Urinary bladder (tissue), 4 donors: Measurements from ENCODE around the gene AARSD1. TPM values are rescaled to one million over a fixed set of nuclear protein-coding genes. Genes with fewer than 3 reads are reported as not detected.
"Not testable (repeated sequence)": the region's sequence is repeated elsewhere in the genome, so short reads cannot be mapped to it uniquely, and the experiment has no call there.

Source experiments
- DNase-seq: peaks from one replicate; pipeline ENCODE4 v3.0.0-alpha.2; 2015; ENCODE audit errors: extremely low spot score
- H3K27ac ChIP-seq: one replicate; pipeline ENCODE4 v1.5.1; 2013; ENCODE audit warnings: low read depth, mild to moderate bottlenecking, moderate library complexity
- H3K36me3 ChIP-seq: one replicate; pipeline ENCODE4 v1.6.1; 2013; ENCODE audit warnings: mild to moderate bottlenecking, moderate library complexity; ENCODE audit not compliant: insufficient read depth
- H3K4me1 ChIP-seq: one replicate; pipeline ENCODE4 v1.6.1; 2013; ENCODE audit warnings: mild to moderate bottlenecking, moderate library complexity; ENCODE audit not compliant: insufficient read depth
- H3K4me3 ChIP-seq: one replicate; pipeline ENCODE4 v1.5.1; 2013; ENCODE audit warnings: low read depth, low read length
- WGBS: extraction: QIAGEN DNeasy Blood & Tissue Kit; methylation state at CpG from one replicate; pipeline ENCODE4 v1.1.7; 2013; 5-methylcytosine and 5-hydroxymethylcytosine counted together
- polyA plus RNA-seq: library from polyadenylated mRNA; stranded (reverse); fragments of 200-250 nt; gene quantifications from one replicate; pipeline ENCODE4 v1.2.3, GENCODE V29; 2013
- total RNA-seq: library from RNA; depleted of rRNA; stranded (reverse); fragments of >200 nt; gene quantifications from one replicate; pipeline ENCODE4 v1.2.3, GENCODE V29; 2014
- donor health status: healthy with polysubstance abuse.
- donor health status: healthy.

The AARSD1 gene
- total and polyA plus RNA-seq, 2 donors, result 20.6 to 36.2 TPM

DNA sequence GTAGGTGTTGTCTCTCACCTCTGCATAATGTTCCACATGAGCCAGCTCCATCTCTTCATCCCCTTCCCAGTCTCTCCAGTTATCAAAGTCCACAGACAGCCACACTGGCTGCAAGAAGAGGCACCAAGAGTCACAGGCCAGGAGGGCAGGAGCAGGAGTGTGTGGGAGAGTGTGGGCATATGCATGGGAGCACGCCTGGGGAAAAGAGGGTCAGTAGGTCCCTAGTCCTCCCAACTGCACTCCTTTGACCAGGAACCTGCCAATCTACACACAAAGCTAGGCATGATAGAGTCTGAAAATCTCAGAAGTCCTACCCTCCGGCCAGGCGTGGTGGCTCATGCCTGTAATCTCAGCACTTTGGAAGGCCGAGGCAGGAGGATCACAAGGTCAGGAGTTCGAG is 7.3 kb upstream of the AARSD1 start:
- Histone ChIP-seq H3K36me3 (no peaks in the 10 kb centered on the region), H3K27ac (no peak overlapping the region), H3K4me3 (no peak overlapping the region), H3K4me1 (no peaks in the 10 kb centered on the region)
- no peak for DNase-seq
- 93% methylated on average over 5 of the region's 5 CpGs for WGBS

DNA sequence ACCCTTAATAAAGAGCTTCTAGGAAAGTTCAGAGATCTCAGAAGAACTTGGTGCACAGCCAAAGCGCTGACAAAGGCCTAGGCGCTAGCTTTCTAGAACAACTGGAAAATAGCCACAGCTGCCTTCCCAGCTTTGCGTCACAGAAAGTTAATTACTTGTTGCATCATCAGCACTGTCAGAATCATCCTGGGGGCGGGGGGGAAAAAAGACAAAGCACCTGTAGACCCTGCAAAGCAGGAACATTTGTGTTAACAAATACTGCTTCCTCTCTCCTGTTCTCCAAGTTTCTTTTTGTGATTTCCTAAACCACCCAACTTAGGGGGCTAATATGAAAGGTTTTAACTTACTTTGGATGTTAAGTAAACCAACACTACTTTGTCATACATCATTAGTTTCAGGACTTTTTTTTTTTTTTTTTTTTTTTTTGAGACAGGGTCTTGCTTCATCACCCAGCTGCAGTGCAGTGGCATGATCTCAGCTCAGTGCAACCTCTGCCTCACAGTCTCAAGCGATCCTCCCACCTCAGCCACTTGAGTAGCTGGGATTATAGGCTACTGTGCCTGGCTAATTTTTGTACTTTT is 4.8 kb upstream of the AARSD1 start:
- Histone ChIP-seq H3K4me1 (no peaks in the 10 kb centered on the region), H3K36me3 (no peaks in the 10 kb centered on the region), H3K27ac (no peak overlapping the region), H3K4me3 (no peak overlapping the region)
- DNase-seq, result no peak
- 52% methylated on average over 5 of the region's 5 CpGs for WGBS

DNA sequence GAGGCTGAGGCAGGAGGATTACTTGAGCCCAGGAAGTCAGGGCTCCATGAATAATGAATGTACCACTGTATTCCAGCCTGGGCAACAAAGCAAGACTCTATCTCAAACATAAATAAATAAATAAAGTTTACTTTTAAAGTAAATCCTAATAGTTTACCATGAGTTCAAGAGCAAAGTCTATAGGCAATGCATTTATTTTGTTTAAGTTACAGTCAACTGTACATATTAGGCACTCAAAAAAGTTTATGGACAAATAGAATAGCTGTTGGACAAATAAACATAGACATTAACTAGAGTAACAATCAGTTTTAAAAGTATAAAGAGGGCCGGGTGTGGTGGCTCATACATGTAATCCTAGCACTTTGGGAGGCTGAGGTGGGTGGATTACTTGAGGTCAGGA is 3.7 kb upstream of the AARSD1 start:
- no peak overlapping the region for H3K27ac ChIP-seq
- 68% methylated on average over 1 of the region's 1 CpG for whole genome bisulfite sequencing
- H3K36me3 ChIP-seq, result no peaks in the 10 kb centered on the region
- no peak overlapping the region for H3K4me3 ChIP-seq
- no peaks in the 10 kb centered on the region for H3K4me1 ChIP-seq
- no peak for DNase-seq

DNA sequence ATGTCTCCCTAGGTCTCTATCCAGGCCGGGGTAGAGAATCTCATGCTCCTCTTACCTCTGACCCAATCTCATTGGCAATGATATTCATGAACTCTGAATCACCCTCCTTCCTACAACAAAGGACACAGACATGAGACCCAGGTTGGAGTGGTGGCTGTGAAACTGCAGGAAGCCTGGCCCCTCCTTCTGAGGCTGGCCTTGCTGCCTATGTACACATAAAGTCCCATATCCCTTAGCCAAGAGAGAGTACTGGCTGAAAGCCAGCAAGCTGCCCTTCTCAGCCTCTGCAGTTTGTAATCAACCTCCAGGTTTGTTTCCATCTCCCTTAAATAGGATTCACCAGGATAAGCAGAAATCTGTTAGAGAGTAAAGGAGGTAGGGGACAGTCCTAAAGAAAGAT is 10.6 kb downstream of the AARSD1 start:
- H3K36me3 ChIP-seq, result peaks cover 13% of the 10 kb centered on the region
- H3K4me3 ChIP-seq, result no peak overlapping the region
- WGBS, result 92% methylated on average over 1 of the region's 1 CpG
- DNase-seq, result no peak
- H3K4me1 ChIP-seq, result no peaks in the 10 kb centered on the region
- H3K27ac ChIP-seq, result no peak overlapping the region

DNA sequence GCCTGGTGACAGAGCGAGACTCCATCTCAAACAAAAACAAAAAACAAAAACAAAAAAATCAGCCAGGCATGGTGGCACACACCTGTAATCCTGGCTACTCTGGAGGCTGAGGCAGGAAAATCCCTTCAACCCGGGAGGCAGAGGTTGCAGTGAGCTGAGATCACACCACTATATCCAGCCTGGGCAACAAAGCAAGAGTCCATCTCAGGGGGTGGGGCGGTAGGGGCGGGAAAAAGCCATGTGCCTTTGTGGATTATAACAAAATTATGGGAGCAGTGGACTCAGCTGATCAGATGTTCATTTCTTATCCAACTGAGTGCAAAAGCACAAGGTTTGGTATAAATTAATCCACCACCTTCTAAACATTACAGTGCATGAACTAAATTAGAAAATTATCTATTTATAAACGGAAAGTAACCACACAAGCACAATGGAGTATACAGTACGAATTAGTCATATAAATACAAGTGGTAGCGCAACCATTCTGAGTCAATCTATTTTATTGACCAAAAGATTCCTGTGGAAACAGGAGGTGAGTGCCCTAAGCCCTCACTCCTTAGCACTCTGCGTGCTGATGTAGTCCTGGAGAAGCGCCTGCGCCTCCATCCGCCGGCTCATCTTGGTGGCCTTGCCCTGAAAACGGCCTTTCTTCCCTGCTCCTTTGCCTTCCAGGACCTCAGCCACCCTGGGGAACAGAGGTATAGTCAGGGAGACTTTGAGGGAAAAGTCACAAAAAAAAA is 14.0 kb downstream of the AARSD1 start:
- Histone ChIP-seq H3K27ac (no peak overlapping the region), H3K4me1 (no peaks in the 10 kb centered on the region), H3K36me3 (peaks cover 7% of the 10 kb centered on the region), H3K4me3 (no peak overlapping the region)
- WGBS, result 93% methylated on average over 13 of the region's 13 CpGs
- DNase-seq, result no peak

DNA sequence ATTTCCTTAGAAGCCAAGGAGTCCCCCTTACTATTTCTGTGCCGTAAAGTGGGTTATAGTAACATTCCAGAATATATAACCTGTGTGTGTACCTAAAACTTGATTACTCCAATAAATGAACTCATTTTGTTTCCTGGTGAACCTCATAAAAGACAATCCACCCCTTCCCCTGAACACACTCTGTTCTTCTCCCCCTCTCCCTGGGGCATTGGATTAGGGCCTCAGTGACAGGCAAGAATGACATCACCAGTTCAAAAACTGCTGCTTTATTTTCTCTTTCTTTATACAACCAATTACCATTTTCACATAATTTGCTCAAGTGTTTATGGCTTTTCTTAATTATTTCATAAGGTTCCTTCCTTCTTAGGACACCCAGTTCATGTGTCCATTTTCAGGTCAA is 17.4 kb downstream of the AARSD1 start:
- Histone ChIP-seq H3K36me3 (peaks cover 3% of the 10 kb centered on the region), H3K4me1 (no peaks in the 10 kb centered on the region), H3K27ac (no peak overlapping the region), H3K4me3 (no peak overlapping the region)
- no peak for DNase-seq
- WGBS, result 85% methylated on average over 1 of the region's 1 CpG

DNA sequence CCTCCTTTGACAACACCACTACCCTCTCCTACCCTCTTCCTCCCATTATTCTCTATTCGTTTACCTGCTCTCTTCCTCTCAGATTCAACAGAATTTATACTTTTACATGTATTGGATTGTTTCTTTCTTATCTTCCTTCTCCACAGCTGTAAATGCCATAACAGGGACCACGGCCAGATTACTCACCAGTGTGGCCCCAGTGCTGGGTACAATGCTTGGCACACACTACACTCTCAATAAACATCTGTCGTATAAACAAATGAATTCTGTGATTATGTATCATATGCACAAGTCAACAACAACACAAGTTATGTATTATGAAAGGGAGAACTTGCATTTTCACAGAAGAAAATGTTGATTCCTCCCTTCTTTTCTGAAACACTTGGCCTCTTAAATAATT is 20.0 kb downstream of the AARSD1 start:
- no peak for DNase-seq
- no peak overlapping the region for H3K27ac ChIP-seq

DNA sequence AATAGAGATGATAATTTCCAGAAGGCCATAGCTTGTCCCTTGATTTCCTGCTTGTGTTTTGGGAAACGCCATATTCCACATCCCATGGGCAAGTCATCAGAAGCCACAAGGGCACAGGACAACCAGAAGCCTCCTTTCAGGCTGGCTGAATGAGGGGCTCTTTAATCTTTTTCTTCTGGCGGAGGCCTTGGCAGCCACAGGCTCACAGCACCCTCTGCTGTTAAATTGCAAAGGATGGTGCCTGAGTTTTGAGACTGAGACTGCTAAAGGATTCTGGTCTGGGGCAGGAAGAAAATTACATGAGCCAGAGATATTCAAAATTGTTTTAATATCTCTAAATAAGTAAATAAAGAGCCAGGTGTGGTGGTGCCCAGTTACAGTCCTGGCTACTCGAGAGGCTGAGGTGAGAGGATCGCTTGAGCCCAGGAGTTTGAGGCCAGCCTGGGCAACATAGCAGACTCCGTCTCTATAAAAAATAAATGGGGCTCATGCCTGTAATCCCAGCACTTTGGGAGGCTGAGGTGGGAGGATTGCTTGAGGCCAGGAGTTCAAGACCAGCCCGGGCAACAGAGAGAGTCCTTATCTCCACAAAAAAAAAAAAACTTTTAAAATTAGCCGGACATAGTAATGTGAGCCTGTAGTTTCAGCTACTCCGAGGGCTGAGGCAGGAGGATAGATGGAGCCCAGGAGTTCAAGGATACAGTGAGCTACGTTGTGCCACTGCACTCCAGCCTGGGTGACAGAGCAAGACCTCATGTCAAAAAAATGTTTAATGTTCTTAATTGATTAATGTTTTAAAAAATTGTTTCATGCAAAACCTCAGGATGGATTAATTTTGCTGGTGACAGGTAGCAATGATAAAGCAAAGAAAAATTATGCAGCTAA is 26.3 kb downstream of the AARSD1 start:
- H3K36me3 ChIP-seq, result no peaks in the 10 kb centered on the region
- H3K4me1 ChIP-seq, result no peaks in the 10 kb centered on the region
- no peak overlapping the region for H3K4me3 ChIP-seq
- DNase-seq, result no peak
- no peak overlapping the region for H3K27ac ChIP-seq
- 35% methylated on average over 9 of the region's 9 CpGs for WGBS

More for the DNA sequence above, 20.0 kb downstream of the AARSD1 start:
- Histone ChIP-seq H3K4me3 (no peak overlapping the region), H3K4me1 (no peaks in the 10 kb centered on the region), H3K36me3 (no peaks in the 10 kb centered on the region)
- WGBS, result 32% methylated on average over 3 of the region's 3 CpGs

DNA sequence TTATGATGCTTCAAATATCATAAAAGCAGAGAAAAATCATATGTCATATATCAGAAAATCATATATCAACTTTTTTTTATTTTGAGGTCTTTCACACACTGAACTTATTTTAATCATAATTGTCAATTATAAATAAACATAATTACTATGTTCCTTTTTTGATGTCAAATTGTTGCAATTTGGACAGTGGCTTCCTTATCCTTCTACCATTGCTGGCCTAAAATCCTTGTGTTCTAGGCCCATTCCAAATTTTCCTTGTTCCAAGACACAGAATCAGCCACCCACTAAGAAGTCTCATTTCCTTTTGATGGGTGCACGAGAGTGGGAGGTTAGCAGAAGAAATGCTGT is 34.8 kb downstream of the AARSD1 start:
- DNase-seq, result no peak

DNA sequence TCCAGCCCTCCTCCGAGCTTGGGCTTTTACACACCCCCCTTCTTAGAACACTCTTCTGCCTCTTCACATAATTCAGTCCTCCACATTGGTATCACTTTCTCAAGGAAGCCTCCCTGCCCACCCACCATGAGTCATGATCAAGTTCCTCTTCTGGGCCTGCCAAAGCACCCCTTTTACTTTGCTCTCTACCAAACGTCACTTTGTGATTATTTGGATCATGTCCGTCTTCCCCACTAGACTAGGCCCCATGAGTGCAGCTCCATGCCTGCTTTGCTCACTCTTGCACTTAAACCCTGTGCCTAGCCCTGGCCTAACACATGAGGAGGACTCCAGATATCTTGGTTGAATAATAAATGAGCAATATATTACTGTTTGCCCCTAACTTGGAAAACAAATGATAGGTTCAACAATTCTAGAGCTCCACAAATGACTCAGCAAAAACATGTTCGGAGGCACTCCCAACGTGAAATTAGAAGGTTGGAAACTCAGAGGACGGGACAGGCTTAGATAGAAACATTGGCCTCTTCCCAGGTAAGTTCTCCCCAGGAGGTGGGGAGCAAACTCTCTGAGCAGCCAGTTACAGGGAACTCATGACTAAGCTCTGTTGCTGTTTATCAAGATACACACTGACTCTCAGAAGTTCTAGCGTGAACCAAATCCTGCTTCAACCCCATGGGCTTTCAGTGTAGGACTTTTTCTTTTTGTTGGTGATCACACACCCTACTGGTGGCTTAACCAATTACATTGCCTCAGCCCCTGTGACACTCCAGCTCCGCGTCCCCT is 35.3 kb downstream of the AARSD1 start:
- H3K4me3 ChIP-seq, result no peak overlapping the region
- H3K36me3 ChIP-seq, result no peaks in the 10 kb centered on the region
- peak overlapping the region; percentile 78 for H3K27ac ChIP-seq
- 23% methylated on average over 9 of the region's 9 CpGs for WGBS
- H3K4me1 ChIP-seq, result no peaks in the 10 kb centered on the region
- DNase-seq, result peak; percentile 42

More for the DNA sequence above, 34.8 kb downstream of the AARSD1 start:
- WGBS, result 91% methylated on average over 1 of the region's 1 CpG
- no peak overlapping the region for H3K4me3 ChIP-seq
- H3K27ac ChIP-seq, result no peak overlapping the region
- H3K4me1 ChIP-seq, result no peaks in the 10 kb centered on the region
- no peaks in the 10 kb centered on the region for H3K36me3 ChIP-seq

DNA sequence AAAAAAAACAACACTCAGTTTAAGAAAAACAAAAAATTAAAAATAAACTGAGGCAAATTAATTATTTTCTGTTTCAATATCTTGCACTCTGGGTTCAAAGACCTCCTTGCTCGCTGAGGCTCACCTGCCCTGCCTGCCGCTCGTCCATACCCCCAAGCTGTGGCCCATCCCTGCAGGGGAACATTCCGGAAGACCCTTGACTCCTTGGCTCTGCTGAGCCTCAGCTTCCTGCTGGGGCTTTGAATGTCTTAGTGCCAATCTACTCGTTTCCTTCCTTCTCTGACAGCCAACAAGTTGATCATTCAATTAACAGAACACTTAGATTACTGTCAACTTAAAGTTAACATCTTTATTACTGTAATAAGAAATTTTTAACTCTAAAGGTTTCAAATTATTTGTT is 39.4 kb downstream of the AARSD1 start:
- Histone ChIP-seq H3K36me3 (no peaks in the 10 kb centered on the region), H3K4me1 (no peaks in the 10 kb centered on the region), H3K27ac (no peak overlapping the region), H3K4me3 (no peak overlapping the region)
- 65% methylated on average over 5 of the region's 5 CpGs for WGBS
- DNase-seq, result no peak

DNA sequence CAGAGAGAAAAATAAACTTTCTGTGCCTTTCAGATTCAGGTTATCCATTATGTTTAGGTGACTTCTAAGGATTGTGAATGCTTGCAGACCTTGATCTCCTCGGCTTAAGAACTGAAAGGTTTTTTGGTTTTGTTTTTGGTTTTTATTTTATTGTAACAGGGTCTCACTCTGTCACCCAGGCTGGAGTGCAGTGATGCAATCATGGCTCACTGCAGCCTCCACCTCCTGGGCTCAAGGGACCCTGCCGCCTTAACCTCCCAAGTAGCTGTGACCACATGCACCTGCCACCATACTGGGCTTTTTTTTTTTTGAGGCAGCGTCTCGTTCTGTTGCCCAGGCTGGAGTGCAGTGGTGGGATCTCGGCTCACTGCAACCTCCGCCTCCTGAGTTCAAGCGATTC is 40.8 kb downstream of the AARSD1 start:
- H3K4me1 ChIP-seq, H3K27ac ChIP-seq: not testable (repeated sequence)
- 94% methylated on average over 7 of the region's 7 CpGs for WGBS

DNA sequence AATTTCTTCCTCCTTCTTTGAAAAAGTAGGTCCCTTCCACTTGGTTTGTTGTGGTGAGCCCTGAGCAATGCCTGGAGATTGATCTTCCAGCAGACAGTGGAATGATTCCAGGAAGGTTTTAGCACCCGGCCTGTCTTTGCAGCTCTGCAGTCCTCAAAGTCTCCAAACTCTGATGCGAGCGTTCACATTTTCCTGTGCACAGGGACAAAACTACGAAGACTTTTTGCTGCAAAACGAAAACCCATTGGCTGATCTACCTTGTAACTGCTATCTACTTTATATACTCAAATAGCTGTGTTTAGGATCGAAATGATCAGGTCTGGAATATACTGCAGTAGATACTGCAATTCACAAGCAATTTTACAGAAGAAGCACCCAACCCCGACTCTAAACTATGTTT is 42.0 kb downstream of the AARSD1 start:
- H3K4me1 ChIP-seq, result no peaks in the 10 kb centered on the region
- no peak overlapping the region for H3K4me3 ChIP-seq
- no peak for DNase-seq
- 33% methylated on average over 7 of the region's 7 CpGs for WGBS
- H3K27ac ChIP-seq, result no peak overlapping the region
- H3K36me3 ChIP-seq, result no peaks in the 10 kb centered on the region

More for the DNA sequence above, 40.8 kb downstream of the AARSD1 start:
- DNase-seq, H3K4me3 ChIP-seq, H3K36me3 ChIP-seq: not testable (repeated sequence)
